ENCODE measurements around the gene ALKBH1.
"Not testable (repeated sequence)": the region's sequence is repeated elsewhere in the genome, so short reads cannot be mapped to it uniquely, and the experiment has no call there.

Gene ALKBH1

DNA sequence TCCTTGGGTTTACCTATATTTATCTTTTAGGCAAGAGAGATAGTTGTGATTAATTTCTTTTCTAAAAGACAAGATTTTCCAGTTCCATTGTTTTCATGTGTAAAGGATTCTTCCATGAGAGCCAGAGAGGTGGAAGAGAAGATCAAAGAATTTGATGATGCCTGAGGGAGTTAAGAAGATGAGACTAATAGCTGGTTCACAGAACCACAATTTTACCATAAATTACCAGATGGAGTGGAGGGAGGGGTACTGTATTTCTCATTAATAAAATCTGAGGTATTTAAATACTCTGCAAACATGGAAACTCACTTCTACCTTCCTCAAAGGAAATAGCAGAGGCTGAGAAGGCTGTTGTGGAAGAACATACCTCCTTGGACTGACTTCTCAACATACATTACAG, 34.6 kb downstream of the ALKBH1 start:
- no peak for DNase-seq (ENCODE audit: low spot score)

DNA sequence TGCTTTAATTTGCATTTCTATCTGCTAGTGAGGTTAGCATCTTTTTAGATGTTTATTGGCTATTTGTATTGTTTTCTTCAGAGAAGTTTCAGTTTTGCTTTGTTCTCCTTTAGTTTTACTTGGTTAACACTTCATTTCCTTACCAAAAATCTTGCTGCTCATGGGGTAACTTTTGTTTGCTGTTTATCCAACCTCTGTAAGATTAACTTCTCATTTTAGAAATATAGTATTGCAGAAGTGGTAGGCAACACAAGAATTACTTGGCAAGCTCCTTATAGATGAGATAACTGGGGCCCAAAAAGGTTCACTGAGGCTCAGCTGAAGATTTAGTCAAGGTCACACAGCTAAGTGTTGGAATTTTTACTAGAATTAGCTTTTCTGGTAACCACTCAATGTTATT, 40.5 kb downstream of the ALKBH1 start:
- DNase-seq (ENCODE audit: low spot score) = no peak

GRCh38 chr14:77663293-77663692, 44.5 kb downstream of the ALKBH1 start:
- no peak for DNase-seq (ENCODE audit: low spot score)

DNA sequence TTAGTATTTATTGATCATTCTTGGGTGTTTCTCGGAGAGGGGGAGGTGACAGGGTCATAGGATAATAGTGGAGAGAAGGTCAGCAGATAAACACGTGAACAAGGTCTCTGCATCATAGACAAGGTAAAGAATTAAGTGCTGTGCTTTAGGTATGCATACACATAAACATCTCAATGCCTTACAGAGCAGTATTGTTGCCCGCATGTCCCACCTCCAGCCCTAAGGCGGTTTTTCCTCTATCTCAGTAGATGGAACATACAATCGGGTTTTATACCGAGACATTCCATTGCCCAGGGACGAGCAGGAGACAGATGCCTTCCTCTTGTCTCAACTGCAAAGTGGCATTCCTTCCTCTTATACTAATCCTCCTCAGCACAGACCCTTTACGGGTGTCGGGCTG, 46.3 kb downstream of the ALKBH1 start:
- DNase-seq (ENCODE audit: low spot score) = not testable (repeated sequence)

- no peak for DNase-seq (ENCODE audit: low spot score)
Measured at GRCh38 chr14:77660754-77661153, 47.1 kb downstream of the ALKBH1 start.

- no peak for DNase-seq (ENCODE audit: low spot score)
Measured at GRCh38 chr14:77659831-77660230, 48.0 kb downstream of the ALKBH1 start.

DNA sequence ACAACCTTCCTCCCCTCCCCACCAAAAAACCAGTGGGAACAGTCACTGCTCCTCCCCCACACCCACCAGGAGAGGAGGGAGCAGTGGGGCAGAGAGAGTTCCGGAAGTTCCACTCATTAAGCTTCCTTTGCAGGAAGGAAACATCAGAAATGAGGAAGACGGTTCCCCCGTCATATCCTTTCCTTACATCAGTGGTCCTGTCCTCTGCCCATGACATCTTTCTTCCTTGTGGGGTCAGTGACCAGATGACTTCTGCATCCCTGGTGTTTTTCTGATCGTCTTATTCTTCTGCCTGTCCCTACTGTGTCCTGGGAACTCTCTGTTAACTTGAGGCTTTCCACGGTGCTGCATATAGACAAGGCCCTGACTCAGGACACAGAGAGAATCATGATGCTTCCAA, 50.5 kb downstream of the ALKBH1 start:
- DNase-seq (ENCODE audit: low spot score) = no peak

- DNase-seq (ENCODE audit: low spot score) = no peak
Measured at GRCh38 chr14:77654001-77654441, 53.8 kb downstream of the ALKBH1 start.

GRCh38 chr14:77649326-77649725, 58.5 kb downstream of the ALKBH1 start:
- no peak for DNase-seq (ENCODE audit: low spot score)

- DNase-seq (ENCODE audit: low spot score) = no peak
Measured at GRCh38 chr14:77648520-77649200, 59.2 kb downstream of the ALKBH1 start.

DNA sequence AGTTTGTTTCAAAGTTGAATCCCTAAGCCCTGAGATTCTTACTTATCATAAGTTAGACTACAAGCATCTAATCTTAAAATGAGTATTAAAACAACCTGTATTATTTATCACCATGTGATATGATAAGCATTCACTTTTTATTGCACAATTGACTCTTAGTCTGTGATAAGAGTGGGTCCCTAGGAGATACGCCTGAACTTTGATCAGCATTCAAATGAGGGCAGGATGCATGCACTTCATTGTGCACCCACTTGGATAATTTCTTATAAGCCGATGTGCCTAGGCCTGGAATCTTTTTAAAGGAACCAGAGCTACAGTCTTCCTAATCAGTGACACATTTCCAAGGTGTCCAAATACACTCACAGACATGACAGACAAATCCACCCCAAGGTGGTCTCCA, 60.0 kb downstream of the ALKBH1 start:
- DNase-seq (ENCODE audit: low spot score) = peak; percentile 23

DNA sequence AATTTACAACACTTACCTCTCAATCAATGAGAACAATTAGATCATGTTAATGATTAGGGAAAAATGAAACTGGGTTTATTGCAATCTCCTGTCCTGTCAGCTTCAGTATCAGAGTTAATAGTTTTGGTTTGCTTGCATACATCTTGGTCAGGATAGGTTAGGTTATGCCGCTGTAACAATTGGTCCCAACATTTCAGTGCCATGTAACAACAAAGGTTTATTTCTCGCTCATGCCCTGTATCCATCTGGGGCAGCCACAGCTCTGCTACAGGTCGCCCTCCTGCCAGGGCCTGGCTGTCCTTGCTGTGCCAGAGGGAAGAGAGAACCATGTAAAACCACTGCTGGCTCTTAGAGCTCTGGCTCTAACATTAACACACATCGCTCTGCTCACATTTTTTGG, 60.9 kb downstream of the ALKBH1 start:
- DNase-seq (ENCODE audit: low spot score) = no peak

GRCh38 chr14:77645520-77646230, 62.1 kb downstream of the ALKBH1 start:
- no peak for DNase-seq (ENCODE audit: low spot score)

DNA sequence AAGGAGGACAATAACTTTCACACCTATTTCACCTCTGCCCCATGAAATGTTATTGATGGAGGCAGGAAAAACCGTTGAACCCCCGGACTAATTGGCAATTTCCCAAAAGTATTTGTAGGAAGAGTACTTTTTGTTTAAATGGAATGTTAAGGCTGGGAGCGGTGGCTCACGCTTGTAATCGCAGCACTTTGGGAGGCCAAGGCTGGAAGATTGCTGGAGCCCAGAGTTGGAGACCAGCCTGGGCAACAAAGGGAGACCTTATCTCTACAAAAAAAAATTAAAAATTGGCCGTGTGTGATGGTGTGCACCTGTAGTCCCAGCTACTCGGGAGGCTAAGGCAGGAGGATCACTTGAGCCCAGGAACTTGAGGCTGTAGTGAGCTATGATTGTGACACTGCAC, 65.4 kb downstream of the ALKBH1 start:
- no peak for DNase-seq (ENCODE audit: low spot score)

- DNase-seq (ENCODE audit: low spot score) = peak; percentile 71
Measured at GRCh38 chr14:77641534-77642341, 66.1 kb downstream of the ALKBH1 start.

- DNase-seq (ENCODE audit: low spot score) = no peak
Measured at GRCh38 chr14:77640756-77641533, 66.9 kb downstream of the ALKBH1 start.

DNA sequence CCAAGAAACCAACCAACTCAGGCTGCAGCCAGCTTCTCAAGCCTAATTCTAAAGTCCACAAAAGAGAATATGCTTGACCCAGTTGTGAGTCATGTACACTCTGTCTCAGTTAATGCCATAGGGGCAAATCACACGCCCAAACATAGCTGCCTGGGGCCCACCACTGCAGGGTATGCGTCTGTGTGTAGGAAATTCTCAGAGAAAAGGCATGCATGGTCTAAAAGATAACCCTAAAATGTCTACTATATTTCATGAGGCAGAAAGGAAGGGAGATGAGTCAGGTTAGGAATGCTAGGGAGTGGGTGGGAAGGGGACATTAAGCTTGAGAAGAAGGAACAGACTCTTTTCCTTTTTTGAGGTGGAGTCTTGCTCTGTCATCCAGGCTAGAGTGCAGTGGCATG, 69.1 kb downstream of the ALKBH1 start:
- DNase-seq (ENCODE audit: low spot score) = peak; percentile 40

DNA sequence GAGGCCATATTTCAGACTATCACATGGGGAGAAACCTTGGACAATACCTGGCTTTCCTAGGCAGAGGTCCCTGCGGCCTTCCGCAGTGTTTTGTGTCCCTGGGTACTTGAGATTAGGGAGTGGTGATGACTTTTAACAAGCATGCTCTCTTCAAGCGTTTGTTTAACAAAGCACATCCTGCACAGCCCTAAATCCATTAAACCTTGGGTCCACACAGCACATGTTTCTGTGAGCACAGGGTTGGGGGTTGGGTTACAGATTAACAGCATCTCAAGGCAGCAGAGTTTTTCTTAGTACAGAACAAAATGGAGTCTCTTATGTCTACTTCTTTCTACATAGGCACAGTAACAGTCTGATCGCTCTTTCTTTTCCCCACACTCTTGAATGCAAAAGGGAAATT, 72.0 kb downstream of the ALKBH1 start:
- DNase-seq (ENCODE audit: low spot score) = not testable (repeated sequence)

- not testable (repeated sequence) for DNase-seq (ENCODE audit: low spot score)
Measured at GRCh38 chr14:77635466-77635865, 72.4 kb downstream of the ALKBH1 start.

DNA sequence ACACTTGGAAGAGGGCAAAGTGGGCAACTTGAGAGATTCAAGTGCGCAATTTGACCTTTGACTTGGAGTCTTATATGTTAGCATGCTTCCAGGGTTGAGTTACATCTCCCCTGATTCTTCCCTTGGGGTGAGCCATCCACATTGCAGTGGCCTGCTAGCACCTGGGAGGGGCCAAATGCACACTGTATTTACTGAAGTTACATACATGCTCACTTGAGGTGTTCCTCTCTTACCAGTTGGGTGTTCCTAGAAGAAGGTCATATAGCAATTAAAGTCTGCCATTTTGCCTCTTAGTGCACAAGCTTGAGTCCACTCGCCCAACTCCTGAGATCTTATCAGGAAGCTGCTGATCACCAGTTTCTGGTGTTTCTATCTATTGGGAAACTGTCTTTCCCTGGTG, 77.7 kb downstream of the ALKBH1 start:
- DNase-seq (ENCODE audit: low spot score) = no peak

DNA sequence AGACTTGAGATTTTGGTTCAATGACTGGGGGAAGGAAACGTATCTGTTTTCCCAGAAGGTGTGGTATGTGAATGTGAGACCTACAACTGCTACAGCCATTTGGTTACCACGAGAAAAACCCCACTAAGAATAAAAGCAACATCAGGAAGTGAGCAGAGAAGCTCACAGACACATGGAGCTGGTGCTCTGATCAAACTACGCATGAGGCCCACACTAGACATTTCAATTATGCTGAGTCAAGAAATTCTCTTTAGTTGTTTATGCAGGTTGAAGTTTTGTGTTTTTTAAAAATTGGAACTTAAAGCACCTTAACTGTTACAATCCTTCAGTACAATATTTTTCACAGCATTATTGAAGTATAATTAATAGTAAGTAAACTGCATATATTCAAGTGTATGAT, 82.5 kb downstream of the ALKBH1 start:
- no peak for DNase-seq (ENCODE audit: low spot score)

- no peak for DNase-seq (ENCODE audit: low spot score)
Measured at GRCh38 chr14:77623201-77623600, 84.6 kb downstream of the ALKBH1 start.
